Natural killer cell (primary cell): ENCODE data around the gene MTOR. TPM values are rescaled to one million over a fixed set of nuclear protein-coding genes. Genes with fewer than 3 reads are reported as not detected.

Experiments used
- ATAC-seq, 3 donors: fragments of 150-1000 bp in 2 of 3; fragments of 200-7000 bp in 1 of 3; cut with Tn5 transposase; 1 replicate in 1 of 3; 2 replicates in 2 of 3; pipeline ENCODE4 v1.10.0; 2021; ENCODE audit warnings: mild to moderate bottlenecking in 2 of 3, moderate library complexity in 2 of 3
- DNase-seq, 2 donors: peaks; one replicate each; pipeline versions ENCODE4 v3.0.0 to v3.0.0-alpha.2; 2013 to 2021; ENCODE audit warnings: mixed read lengths in 1 of 2
- H3K27ac ChIP-seq: one replicate; pipeline ENCODE4 v1.5.1; 2013; ENCODE audit warnings: mild to moderate bottlenecking, low read length
- H3K27me3 ChIP-seq: one replicate; pipeline ENCODE4 v1.6.1; 2013; ENCODE audit warnings: low read length; ENCODE audit not compliant: control insufficient read depth, insufficient read depth
- H3K36me3 ChIP-seq: one replicate; pipeline ENCODE4 v1.6.1; 2013; ENCODE audit warnings: low read length; ENCODE audit not compliant: control insufficient read depth, insufficient read depth
- H3K4me1 ChIP-seq: one replicate; pipeline ENCODE4 v1.6.1; 2013; ENCODE audit warnings: low read length; ENCODE audit not compliant: control insufficient read depth, insufficient read depth
- H3K4me3 ChIP-seq: one replicate; pipeline ENCODE4 v1.5.1; 2013; ENCODE audit warnings: low read length
- H3K9me3 ChIP-seq: one replicate; pipeline ENCODE4 v1.6.1; 2013; ENCODE audit warnings: low read length; ENCODE audit not compliant: control insufficient read depth, insufficient read depth
- H3K27ac Mint-ChIP-seq, 2 donors: one replicate each; pipeline ENCODE4 v1.8.0; 2022; ENCODE audit warnings: mild to moderate bottlenecking in 2 of 2, mixed read lengths in 2 of 2, moderate library complexity in 1 of 2
- H3K27me3 Mint-ChIP-seq, 2 donors: one replicate each; pipeline ENCODE4 v1.8.0; 2022; ENCODE audit warnings: low read depth in 2 of 2, mixed read lengths in 2 of 2
- H3K36me3 Mint-ChIP-seq: one replicate; pipeline ENCODE4 v1.8.0; 2022; ENCODE audit warnings: mixed read lengths
- H3K4me1 Mint-ChIP-seq, 2 donors: one replicate each; pipeline ENCODE4 v1.8.0; 2022; ENCODE audit warnings: mixed read lengths in 2 of 2
- H3K4me3 Mint-ChIP-seq: one replicate; pipeline ENCODE4 v1.8.0; 2022; ENCODE audit warnings: mild to moderate bottlenecking, moderate library complexity, mixed read lengths
- H3K9me3 Mint-ChIP-seq, 2 donors: one replicate each; pipeline ENCODE4 v1.8.0; 2022; ENCODE audit warnings: mixed read lengths in 2 of 2
- CTCF ChIP-seq: fragments of 200-600 bp; IDR thresholded peaks from one replicate; pipeline ENCODE4 v1.8.0; 2022; ENCODE audit warnings: antibody characterized with exemption
- WGBS: methylation state at CpG from one replicate; pipeline ENCODE4 v1.1.7; 2013; ENCODE audit warnings: missing lambda C conversion rate; ENCODE audit not compliant: insufficient coverage; 5-methylcytosine and 5-hydroxymethylcytosine counted together
- intact Hi-C: fragments of 100-400 bp; cut with micrococcal nuclease; formaldehyde crosslinking; loops from one replicate; pipeline ENCODE4 v1.14.2; 2022
- total RNA-seq, 4 donors: library from RNA; stranded (reverse); fragments of 120-200 nt in 1 of 4; gene quantifications; one replicate each; pipeline versions ENCODE4 v1.2.3 to v1.2.4, GENCODE V29; 2013 to 2022

The MTOR gene
- total RNA-seq, 3 donors from 2014 or later (not counting 1 experiment from before 2014, with no cell fraction given) = 42.7 to 54.6 (median 43.7) TPM

GRCh38 chr1:11211461-11211860 is 50.9 kb downstream of the MTOR start:
- H3K36me3 Mint-ChIP-seq = peaks cover 47% of the 10 kb centered on the region

GRCh38 chr1:11207898-11208611 is 54.3 kb downstream of the MTOR start:
- WGBS = 94% methylated on average over 6 of the region's 6 CpGs

More at GRCh38 chr1:11211461-11211860, 50.9 kb downstream of the MTOR start:
- ATAC-seq = no peak
- H3K4me3 Mint-ChIP-seq = no peak overlapping the region
- Histone ChIP-seq H3K4me1 (no peaks in the 10 kb centered on the region), H3K27me3 (no peaks in the 10 kb centered on the region), H3K4me3 (no peak overlapping the region), H3K9me3 (no peaks in the 10 kb centered on the region), H3K36me3 (peaks cover 88% of the 10 kb centered on the region), H3K27ac (no peak overlapping the region)
- DNase-seq = no peak
- no peaks in the 10 kb centered on the region for H3K9me3 Mint-ChIP-seq
- no peak for TF ChIP-seq CTCF
- intact Hi-C loops = no loop called here
- H3K4me1 Mint-ChIP-seq = no peaks in the 10 kb centered on the region
- 100% methylated on average over 4 of the region's 4 CpGs for WGBS
- H3K27me3 Mint-ChIP-seq = no peaks in the 10 kb centered on the region
- no peak overlapping the region for H3K27ac Mint-ChIP-seq

GRCh38 chr1:11204396-11205190 is 57.8 kb downstream of the MTOR start:
- intact Hi-C loops = no loop called here
- H3K9me3 ChIP-seq = no peaks in the 10 kb centered on the region
- H3K4me1 ChIP-seq = no peaks in the 10 kb centered on the region
- H3K27ac Mint-ChIP-seq = no peak overlapping the region
- no peak for TF ChIP-seq CTCF
- 96% methylated on average over 11 of the region's 11 CpGs for WGBS
- H3K36me3 ChIP-seq = peaks cover 73% of the 10 kb centered on the region
- peaks cover 6% of the 10 kb centered on the region for H3K36me3 Mint-ChIP-seq
- no peak overlapping the region for H3K4me3 Mint-ChIP-seq
- H3K27me3 ChIP-seq = no peaks in the 10 kb centered on the region
- no peaks in the 10 kb centered on the region for H3K27me3 Mint-ChIP-seq
- H3K4me1 Mint-ChIP-seq = no peaks in the 10 kb centered on the region
- H3K4me3 ChIP-seq = no peak overlapping the region
- no peak overlapping the region for H3K27ac ChIP-seq
- ATAC-seq = no peak
- no peaks in the 10 kb centered on the region for H3K9me3 Mint-ChIP-seq
- DNase-seq = no peak

More at GRCh38 chr1:11207898-11208611, 54.3 kb downstream of the MTOR start:
- ATAC-seq (no peak), DNase-seq (no peak)
- Histone ChIP-seq H3K9me3 (no peaks in the 10 kb centered on the region), H3K4me1 (no peaks in the 10 kb centered on the region), H3K27ac (no peak overlapping the region), H3K4me3 (no peak overlapping the region), H3K36me3 (peaks cover 87% of the 10 kb centered on the region), H3K27me3 (no peaks in the 10 kb centered on the region)
- no peaks in the 10 kb centered on the region for H3K4me1 Mint-ChIP-seq
- no peaks in the 10 kb centered on the region for H3K27me3 Mint-ChIP-seq
- H3K36me3 Mint-ChIP-seq = peaks cover 30% of the 10 kb centered on the region
- intact Hi-C loops = no loop called here
- TF ChIP-seq CTCF = no peak
- H3K9me3 Mint-ChIP-seq = no peaks in the 10 kb centered on the region
- no peak overlapping the region for H3K4me3 Mint-ChIP-seq
- H3K27ac Mint-ChIP-seq = no peak overlapping the region
